Osteocyte (in vitro differentiated cells): Measurements from ENCODE around the gene ZNF81. TPM values are rescaled to one million over a fixed set of nuclear protein-coding genes. Genes with fewer than 3 reads are reported as not detected.

Source experiments
- DNase-seq: peaks from one replicate; pipeline ENCODE4 v3.0.0; 2021; ENCODE audit warnings: mixed read lengths; ENCODE audit not compliant: unreplicated experiment; ENCODE audit errors: extremely low spot score
- H3K27ac Mint-ChIP-seq: one replicate; pipeline ENCODE4 v1.8.0; 2021; ENCODE audit warnings: mild to moderate bottlenecking, mixed read lengths; ENCODE audit not compliant: unreplicated experiment
- H3K27me3 Mint-ChIP-seq: one replicate; pipeline ENCODE4 v1.8.0; 2021; ENCODE audit warnings: mixed read lengths; ENCODE audit not compliant: unreplicated experiment
- H3K36me3 Mint-ChIP-seq: one replicate; pipeline ENCODE4 v1.8.0; 2021; ENCODE audit warnings: mixed read lengths; ENCODE audit not compliant: unreplicated experiment
- H3K4me1 Mint-ChIP-seq: one replicate; pipeline ENCODE4 v1.8.0; 2021; ENCODE audit warnings: mixed read lengths; ENCODE audit not compliant: unreplicated experiment
- H3K4me3 Mint-ChIP-seq: one replicate; pipeline ENCODE4 v1.8.0; 2021; ENCODE audit warnings: mild to moderate bottlenecking, moderate library complexity, mixed read lengths; ENCODE audit not compliant: unreplicated experiment
- H3K9me3 Mint-ChIP-seq: one replicate; pipeline ENCODE4 v1.8.0; 2021; ENCODE audit warnings: mixed read lengths; ENCODE audit not compliant: unreplicated experiment
- total RNA-seq: library from RNA; stranded (reverse); gene quantifications from 2 replicates; pipeline ENCODE4 v1.2.1, GENCODE V29; 2021
- TF ChIP-seq, protein P1 (sequence below): fragments of 200-600 bp; sonication (generic); IDR thresholded peaks from 2 replicates; pipeline ENCODE4 v1.5.0; 2021; ENCODE audit warnings: antibody characterized with exemption, mild to moderate bottlenecking, moderate library complexity

ZNF81 gene
- total RNA-seq, 1 donor from 2014 or later, result 9.6 TPM

DNA sequence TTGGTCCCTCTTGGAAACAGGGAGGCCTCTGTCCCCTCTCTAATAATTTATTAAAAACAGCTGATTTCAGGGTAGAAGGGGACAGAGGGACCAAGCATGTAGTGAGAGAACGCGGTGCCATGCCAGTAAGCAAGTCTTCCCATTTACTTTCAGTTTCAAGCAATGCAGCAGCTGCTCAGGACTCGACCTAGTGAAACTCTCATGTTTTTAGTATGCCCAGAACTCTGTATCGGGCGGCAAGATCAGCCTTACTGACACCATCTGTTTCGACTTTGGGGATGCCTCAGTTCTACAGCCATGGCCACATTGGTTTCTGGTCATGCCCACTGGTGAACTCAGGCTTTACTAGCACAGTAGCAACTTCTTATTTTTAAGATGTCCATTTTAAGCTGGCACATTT lies 40.6 kb downstream of the ZNF81 start:
- H3K27ac Mint-ChIP-seq, result no peak overlapping the region
- H3K9me3 Mint-ChIP-seq, result peaks cover 35% of the 10 kb centered on the region
- peaks cover 16% of the 10 kb centered on the region for H3K36me3 Mint-ChIP-seq
- TF ChIP-seq, protein P1, sequence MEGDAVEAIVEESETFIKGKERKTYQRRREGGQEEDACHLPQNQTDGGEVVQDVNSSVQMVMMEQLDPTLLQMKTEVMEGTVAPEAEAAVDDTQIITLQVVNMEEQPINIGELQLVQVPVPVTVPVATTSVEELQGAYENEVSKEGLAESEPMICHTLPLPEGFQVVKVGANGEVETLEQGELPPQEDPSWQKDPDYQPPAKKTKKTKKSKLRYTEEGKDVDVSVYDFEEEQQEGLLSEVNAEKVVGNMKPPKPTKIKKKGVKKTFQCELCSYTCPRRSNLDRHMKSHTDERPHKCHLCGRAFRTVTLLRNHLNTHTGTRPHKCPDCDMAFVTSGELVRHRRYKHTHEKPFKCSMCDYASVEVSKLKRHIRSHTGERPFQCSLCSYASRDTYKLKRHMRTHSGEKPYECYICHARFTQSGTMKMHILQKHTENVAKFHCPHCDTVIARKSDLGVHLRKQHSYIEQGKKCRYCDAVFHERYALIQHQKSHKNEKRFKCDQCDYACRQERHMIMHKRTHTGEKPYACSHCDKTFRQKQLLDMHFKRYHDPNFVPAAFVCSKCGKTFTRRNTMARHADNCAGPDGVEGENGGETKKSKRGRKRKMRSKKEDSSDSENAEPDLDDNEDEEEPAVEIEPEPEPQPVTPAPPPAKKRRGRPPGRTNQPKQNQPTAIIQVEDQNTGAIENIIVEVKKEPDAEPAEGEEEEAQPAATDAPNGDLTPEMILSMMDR, result no peak
- no peak for DNase-seq
- no peaks in the 10 kb centered on the region for H3K4me1 Mint-ChIP-seq
- H3K4me3 Mint-ChIP-seq, result no peak overlapping the region
- H3K27me3 Mint-ChIP-seq, result no peaks in the 10 kb centered on the region

DNA sequence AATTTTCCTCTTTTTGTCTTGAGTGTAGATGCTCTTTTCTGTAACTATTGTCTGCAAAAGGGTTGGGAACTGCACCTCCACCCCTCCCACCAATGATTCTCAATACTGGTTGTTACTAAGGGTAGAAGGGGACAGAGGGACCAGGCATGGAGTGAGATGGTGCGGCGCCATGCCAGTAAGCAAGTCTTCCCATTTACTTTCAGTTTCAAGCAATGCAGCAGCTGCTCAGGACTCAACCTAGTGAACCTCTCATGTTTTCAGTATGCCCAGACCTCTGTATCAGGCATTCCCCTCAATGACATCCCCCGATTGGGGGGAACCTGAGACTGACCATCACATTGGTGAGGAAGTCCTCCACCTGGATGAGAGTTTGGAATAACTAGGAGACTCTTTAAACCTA lies 41.5 kb downstream of the ZNF81 start:
- TF ChIP-seq, protein P1, result no peak
- Mint-ChIP-seq H3K27me3 (no peaks in the 10 kb centered on the region), H3K4me1 (no peaks in the 10 kb centered on the region), H3K36me3 (peaks cover 16% of the 10 kb centered on the region), H3K4me3 (no peak overlapping the region), H3K27ac (no peak overlapping the region), H3K9me3 (peaks cover 27% of the 10 kb centered on the region)
- no peak for DNase-seq

DNA sequence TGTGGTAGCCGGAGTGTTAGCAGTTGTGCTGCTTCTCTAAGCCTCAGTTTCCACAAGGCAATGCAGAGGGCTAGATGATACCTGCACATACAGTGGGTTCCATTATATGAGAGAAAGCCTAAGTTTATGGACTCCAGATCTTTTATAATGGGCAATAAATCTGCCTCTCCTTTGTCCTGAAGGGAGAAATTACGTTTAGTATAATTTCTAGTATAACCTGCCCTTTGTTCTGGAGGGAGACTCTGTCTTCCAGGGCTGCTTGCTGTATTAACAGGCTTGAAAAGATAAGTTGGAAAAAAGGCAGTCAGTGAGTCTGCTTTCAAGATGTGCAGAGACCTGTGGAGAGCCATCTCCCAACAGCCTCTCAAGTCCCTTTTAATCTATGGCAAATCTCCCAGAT lies 42.8 kb downstream of the ZNF81 start:
- Mint-ChIP-seq H3K36me3 (peaks cover 16% of the 10 kb centered on the region), H3K4me3 (no peak overlapping the region)

DNA sequence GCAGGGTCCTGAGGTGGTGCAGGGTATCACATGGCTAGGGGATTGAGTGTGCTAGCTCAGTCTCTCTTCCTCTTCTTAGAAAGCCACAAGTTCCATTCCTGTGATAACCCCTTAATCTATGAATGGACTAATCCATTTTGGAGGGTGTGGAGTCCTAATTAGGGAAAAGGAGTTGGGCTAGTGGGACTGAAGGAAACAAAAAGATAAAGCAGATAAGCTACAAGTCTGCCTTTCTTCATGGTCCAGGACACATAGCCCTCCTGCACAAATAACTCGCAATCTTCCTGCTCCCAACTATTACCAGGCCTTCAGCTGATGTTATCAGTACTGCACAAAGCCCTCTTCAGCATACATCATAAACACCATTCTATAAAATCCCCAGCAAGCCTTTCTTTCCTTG lies 44.2 kb downstream of the ZNF81 start:
- no peaks in the 10 kb centered on the region for H3K4me1 Mint-ChIP-seq
- H3K9me3 Mint-ChIP-seq, result peaks cover 28% of the 10 kb centered on the region
- H3K4me3 Mint-ChIP-seq, result no peak overlapping the region
- H3K36me3 Mint-ChIP-seq, result peaks cover 20% of the 10 kb centered on the region
- H3K27ac Mint-ChIP-seq, result no peak overlapping the region
- DNase-seq, result no peak
- TF ChIP-seq, protein P1, result no peak
- H3K27me3 Mint-ChIP-seq, result no peaks in the 10 kb centered on the region

More for the DNA sequence above, 42.8 kb downstream of the ZNF81 start:
- TF ChIP-seq, protein P1, result no peak
- no peak for DNase-seq
- peaks cover 23% of the 10 kb centered on the region for H3K9me3 Mint-ChIP-seq
- H3K4me1 Mint-ChIP-seq, result no peaks in the 10 kb centered on the region
- no peaks in the 10 kb centered on the region for H3K27me3 Mint-ChIP-seq
- H3K27ac Mint-ChIP-seq, result no peak overlapping the region

DNA sequence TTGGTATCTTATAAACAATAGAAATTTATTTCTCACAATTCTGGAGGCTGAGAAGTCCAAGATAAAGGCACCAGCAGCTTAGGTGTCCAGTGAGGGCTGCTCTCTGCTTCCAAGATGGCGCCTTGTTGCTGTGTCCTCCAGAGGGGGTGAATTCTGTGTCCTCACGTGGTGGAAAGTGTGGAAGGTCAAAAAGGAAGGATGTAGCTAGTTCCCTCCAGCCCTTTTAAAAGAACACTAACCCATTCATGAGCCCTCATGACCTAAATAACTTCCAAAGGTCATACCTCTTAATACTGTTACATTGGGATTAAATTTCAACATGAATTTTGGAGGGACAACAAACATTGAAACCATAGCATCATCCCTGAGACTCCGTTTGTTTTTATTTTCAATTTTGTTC lies 48.8 kb downstream of the ZNF81 start:
- Mint-ChIP-seq H3K4me1 (no peaks in the 10 kb centered on the region), H3K36me3 (peaks cover 20% of the 10 kb centered on the region), H3K27ac (no peak overlapping the region), H3K27me3 (no peaks in the 10 kb centered on the region), H3K9me3 (peaks cover 18% of the 10 kb centered on the region), H3K4me3 (no peak overlapping the region)
- TF ChIP-seq, protein P1, result no peak
- no peak for DNase-seq
